ENCODE results near the gene MTTP. TPM values are rescaled to one million over a fixed set of nuclear protein-coding genes. Genes with fewer than 3 reads are reported as not detected.
"Not testable (repeated sequence)": the region's sequence is repeated elsewhere in the genome, so short reads cannot be mapped to it uniquely, and the experiment has no call there.

The MTTP gene
- 10 to 100 TPM in 2 of 3 donors, 1 to 10 TPM in 1; 9.7 to 14.3 (median 14.2) TPM for polyA plus RNA-seq (ENCODE audit: insufficient read length in 3 of 3)
- long read RNA-seq, donor 1, full-length matches to known transcripts, result 3 of 3 reads
- long read RNA-seq, donor 1, partial matches to known transcripts, result 0 of 3 reads
- long read RNA-seq, donor 1, other reads (novel, unspliced or antisense), result 0 of 3 reads
- long read RNA-seq, donor 2, partial matches to known transcripts, result 0 of 3 reads
- long read RNA-seq, donor 2, other reads (novel, unspliced or antisense), result 0 of 3 reads
- long read RNA-seq, donor 3, full-length matches to known transcripts, result 1 of 1 reads
- long read RNA-seq, donor 3, partial matches to known transcripts, result 0 of 1 reads
- long read RNA-seq, donor 3, other reads (novel, unspliced or antisense), result 0 of 1 reads
- long read RNA-seq, donor 4, full-length matches to known transcripts, result 1 of 1 reads
- long read RNA-seq, donor 4, partial matches to known transcripts, result 0 of 1 reads
- long read RNA-seq, donor 4, other reads (novel, unspliced or antisense), result 0 of 1 reads
- long read RNA-seq, donor 5, result 0 reads
- long read RNA-seq, donor 6, full-length matches to known transcripts, result 3 of 3 reads
- long read RNA-seq, donor 6, partial matches to known transcripts, result 0 of 3 reads
- long read RNA-seq, donor 6, other reads (novel, unspliced or antisense), result 0 of 3 reads
- long read RNA-seq, donor 7, full-length matches to known transcripts, result 2 of 2 reads
- long read RNA-seq, donor 7, partial matches to known transcripts, result 0 of 2 reads
- long read RNA-seq, donor 7, other reads (novel, unspliced or antisense), result 0 of 2 reads
- long read RNA-seq, donor 8, result 0 reads
- long read RNA-seq, donor 9, full-length matches to known transcripts, result 7 of 7 reads
- long read RNA-seq, donor 9, partial matches to known transcripts, result 0 of 7 reads
- long read RNA-seq, donor 9, other reads (novel, unspliced or antisense), result 0 of 7 reads
- long read RNA-seq, donor 10, partial matches to known transcripts, result 0 of 3 reads
- long read RNA-seq, donor 10, other reads (novel, unspliced or antisense), result 0 of 3 reads
- long read RNA-seq, donor 11, result 0 reads
- long read RNA-seq, donor 12, full-length matches to known transcripts, result 5 of 5 reads
- long read RNA-seq, donor 12, partial matches to known transcripts, result 0 of 5 reads
- long read RNA-seq, donor 12, other reads (novel, unspliced or antisense), result 0 of 5 reads
- long read RNA-seq, donor 13, result 0 reads
- long read RNA-seq, donor 14, full-length matches to known transcripts, result 3 of 3 reads
- long read RNA-seq, donor 14, partial matches to known transcripts, result 0 of 3 reads
- long read RNA-seq, donor 14, other reads (novel, unspliced or antisense), result 0 of 3 reads
- long read RNA-seq, donor 15, full-length matches to known transcripts, result 23 of 23 reads
- long read RNA-seq, donor 15, partial matches to known transcripts, result 0 of 23 reads
- long read RNA-seq, donor 15, other reads (novel, unspliced or antisense), result 0 of 23 reads
- long read RNA-seq, donor 16, partial matches to known transcripts, result 0 of 1 reads
- long read RNA-seq, donor 16, other reads (novel, unspliced or antisense), result 0 of 1 reads

DNA sequence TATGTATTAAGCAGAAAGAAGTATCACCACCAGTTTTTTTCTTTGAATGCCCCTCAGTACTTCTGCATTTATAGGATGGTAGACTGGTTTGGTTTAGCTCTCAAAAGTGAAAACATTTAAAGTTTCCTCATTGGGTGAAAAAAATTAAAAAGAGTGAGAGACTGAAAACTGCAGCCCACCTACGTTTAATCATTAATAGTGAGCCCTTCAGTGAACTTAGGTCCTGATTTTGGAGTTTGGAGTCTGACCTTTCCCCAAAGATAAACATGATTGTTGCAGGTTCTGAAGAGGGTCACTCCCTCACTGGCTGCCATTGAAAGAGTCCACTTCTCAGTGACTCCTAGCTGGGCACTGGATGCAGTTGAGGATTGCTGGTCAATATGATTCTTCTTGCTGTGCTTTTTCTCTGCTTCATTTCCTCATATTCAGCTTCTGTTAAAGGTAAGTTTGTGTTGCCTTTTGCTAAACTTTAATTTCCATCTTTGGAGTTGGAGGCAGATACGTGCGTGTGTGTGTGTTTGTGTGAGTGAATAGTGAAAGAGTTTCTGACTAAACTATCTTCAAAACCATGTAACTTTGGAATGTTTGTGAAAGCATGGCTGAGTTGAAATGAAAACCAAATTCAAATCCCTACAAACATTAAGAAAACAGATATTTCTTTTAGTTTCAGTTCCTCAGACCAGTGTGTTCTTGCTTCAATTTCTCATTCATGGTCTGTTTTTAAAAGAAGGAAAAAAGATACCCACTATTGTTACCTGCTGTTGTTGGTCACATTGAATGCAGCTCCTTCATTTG is at the start of gene MTTP:
MTTP (plus strand) TSS at position 295 of the 795 bp plus-strand sequence; CDS start at position 381, 86 bp downstream.
- DNase-seq, result no peak

GRCh38 chr4:99529228-99529627 is 45.4 kb upstream of the MTTP start:
- no peak for DNase-seq

DNA sequence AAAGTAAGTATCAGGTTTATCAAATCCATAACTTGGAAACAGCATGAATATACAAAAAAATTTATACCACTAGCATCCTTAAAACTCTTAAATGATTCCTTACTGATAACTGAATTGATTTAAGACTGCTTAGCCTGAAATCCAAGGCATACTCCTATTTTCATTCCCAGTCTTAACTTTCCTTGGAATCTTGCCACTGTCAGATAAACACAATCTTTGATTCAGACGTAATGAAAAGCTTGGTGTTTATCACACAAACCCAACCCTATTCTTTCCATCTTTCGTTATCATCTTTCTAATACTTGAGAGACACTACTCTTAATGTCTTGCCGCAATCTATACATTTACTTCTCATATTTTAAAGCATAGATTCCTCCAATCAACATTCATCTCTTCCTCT is 44.7 kb upstream of the MTTP start:
- DNase-seq, result no peak

DNA sequence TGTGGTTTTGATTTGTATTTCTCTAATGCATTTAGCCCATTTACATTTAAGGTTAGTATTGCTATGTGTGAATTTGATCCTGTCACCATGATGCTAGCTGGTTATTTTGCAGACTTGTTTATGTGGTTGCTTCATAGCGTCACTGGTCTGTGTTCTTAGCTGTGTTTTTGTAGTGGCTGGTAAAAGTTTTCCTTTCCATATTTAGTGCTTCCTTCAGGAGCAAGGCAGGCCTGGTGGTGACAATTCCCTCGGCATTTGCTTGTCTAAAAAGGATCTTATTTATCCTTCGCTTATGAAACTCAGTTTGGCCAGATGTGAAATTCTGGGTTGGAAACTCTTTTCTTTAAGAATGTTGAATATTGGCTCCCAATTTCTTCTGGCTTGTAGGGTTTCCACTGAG is 39.9 kb upstream of the MTTP start:
- DNase-seq, result not testable (repeated sequence)

- DNase-seq, result no peak
Measured at GRCh38 chr4:99536271-99536670, 38.4 kb upstream of the MTTP start.

DNA sequence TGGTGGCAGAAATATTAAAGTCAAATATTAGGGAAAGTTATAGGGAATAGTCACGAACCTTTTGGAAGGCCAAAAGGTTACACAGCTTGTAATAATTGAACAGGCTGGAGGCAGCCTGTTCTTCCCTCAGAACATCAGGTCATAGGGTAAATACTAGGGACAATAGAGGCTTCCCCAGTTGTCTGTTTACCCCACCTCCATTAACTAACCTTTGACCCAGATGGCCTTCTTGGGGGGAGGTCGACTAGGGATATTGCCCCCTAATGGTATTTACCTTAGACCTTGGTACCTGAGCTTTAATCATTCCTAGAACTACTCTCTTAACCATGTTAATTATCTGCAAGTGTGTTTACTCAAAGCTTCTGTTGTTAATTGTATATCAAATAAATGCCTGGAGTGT is 37.8 kb upstream of the MTTP start:
- no peak for DNase-seq

DNA sequence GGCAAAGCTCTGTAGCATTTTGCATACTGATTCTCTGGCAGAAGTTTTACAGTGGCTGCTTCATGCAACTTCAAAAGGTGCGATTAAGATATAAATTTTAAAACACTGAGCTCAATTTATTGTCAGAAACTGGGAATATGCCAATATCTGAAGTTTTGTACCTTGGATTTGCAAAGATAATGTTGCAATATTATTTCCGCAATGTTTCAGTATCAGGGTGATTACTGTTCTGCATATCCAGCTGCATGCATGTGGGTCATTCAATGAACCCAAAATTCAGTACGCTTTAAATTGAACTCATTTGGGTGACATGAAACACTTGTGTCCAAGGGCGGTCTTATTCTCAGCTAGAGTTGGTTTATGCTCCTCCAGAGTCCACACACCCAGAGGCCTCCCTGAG is 37.0 kb upstream of the MTTP start:
- no peak for DNase-seq

DNA sequence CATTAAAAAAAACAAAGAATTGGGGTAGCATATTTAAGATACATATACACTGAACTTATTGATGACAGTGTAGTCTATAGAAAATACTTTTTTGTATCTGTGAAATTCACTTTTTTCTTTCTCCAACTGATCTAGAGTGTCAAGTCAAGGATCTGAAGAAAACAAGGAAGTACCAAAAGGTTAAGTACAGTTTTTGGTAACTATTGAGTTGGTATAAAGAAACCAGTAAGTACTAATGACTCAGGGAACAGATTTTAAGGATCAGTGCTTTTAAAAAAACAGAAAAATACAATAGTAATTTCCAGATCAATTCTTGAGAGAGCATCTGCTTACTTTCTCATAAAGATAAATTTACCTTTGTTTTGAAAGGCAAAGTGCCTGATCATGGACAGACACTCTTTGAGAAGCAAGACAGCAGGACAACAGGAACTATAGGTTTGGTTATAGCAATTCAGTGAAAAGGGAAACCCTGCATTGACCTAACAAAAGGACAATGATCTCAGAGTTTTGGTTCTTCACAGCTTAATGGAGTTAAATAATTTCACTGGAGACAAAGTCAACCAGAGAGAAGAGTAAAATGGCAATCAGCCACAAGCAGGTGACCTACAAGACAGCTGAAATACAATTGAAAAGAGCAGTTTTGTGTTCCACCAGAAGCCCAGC is 34.2 kb upstream of the MTTP start:
- DNase-seq, result no peak

GRCh38 chr4:99552872-99553271 is 21.8 kb upstream of the MTTP start:
- no peak for DNase-seq

DNA sequence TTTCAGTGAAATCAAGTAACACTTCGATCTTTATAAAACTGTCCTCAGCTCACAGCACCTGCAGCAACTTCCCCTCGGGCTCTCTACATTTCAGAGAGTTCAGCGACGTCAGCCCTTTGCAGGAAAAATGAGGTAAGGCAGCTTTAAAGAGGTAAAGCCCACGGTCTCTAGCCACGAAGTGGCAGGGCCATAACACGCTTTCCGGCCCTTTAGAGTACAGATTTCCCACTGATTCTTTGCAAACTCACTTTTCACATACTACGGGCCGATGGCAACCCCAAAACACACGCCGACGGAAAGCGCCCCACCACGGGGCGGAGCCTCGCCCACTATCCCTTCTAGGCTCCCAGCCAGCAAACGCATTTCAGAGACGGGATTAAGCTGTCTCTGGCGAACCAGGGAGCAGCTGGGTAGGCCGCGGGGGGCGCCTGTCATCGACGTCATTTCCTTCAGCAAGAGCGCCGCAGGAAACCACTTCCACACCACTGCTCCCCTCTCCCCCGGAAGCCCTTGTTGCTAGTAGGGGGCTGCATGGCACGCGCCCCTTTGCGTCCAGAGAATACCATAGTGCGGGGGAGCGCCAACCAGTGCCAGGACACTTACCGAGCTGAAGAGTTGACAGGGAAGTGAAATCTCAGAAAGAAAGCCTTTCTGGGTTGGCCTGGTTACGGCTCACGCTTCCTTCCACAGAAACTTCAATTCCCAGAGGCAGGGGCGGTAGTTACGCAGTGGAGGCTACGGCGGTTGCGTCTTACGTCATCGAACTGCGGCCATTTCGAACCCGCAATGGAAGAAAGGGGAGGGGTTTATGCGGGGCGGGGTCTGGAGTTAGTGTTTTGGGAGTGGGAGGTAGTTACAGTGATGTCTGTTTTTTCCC is 11.1 kb upstream of the MTTP start, which contains the start of gene TRMT10A:
TRMT10A (minus strand) TSS at position 730 of the 877 bp plus-strand sequence. CDS start 4,701 bp downstream, outside the sequence.
- DNase-seq, result peak; percentile 98

DNA sequence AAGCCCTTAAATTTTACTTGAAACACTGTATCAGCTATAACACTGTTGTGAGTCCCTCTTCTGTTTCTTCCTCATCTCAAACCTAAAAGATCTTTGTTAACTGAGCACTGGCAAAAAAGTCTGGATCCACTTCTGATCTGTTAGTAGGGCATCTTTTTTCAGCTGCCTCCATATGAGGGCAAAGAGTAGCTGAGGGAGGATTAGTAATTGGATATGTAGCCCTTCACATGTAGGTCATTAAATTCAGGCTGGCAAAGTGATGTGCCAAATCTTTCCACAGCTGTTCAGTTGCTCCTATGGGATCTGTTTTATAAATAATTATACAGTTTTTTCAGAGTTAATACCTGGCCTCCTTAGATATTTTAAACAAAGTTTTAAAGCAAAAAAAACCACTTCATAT is 9.7 kb upstream of the MTTP start:
- no peak for DNase-seq

GRCh38 chr4:99571883-99572282 is 2.7 kb upstream of the MTTP start:
- no peak for DNase-seq

DNA sequence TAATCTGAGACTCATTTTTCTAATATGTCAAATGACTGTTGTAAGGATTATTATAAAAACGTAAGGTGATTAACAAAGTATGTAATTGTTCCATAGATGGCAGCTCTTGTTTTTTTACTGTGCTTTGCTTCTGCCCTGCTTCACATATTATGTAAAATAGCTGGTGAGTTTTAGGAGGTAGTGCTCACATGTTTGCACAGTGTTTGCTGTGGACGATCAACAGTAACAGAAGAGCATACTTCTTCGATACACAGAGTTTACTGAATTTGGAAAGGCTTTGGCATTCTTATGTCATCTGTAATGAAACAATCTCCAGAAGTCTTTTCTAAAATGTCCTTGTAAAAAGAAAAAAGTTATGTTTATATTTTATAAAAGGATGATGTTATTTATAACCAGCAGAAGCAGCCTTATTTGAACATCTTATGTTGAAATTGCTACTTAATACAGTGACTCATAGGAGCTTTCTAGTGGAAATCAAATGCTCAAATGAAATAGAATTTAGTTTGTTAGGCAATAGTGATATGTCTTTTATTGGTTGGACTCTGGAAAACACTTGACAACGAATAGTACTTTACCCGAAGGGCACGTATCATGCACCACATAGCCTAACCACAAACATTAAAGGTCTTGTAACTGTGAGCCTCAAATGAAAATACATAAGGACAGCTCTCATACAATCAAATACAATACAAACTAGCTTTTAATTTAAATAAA is 1.9 kb upstream of the MTTP start:
- DNase-seq, result no peak

- no peak for DNase-seq
Measured at GRCh38 chr4:99573735-99574368, 772 bp upstream of the MTTP start.

- no peak for DNase-seq
Measured at GRCh38 chr4:99578714-99579113, 4.1 kb downstream of the MTTP start.

GRCh38 chr4:99585516-99585915 is 10.9 kb downstream of the MTTP start:
- no peak for DNase-seq

DNA sequence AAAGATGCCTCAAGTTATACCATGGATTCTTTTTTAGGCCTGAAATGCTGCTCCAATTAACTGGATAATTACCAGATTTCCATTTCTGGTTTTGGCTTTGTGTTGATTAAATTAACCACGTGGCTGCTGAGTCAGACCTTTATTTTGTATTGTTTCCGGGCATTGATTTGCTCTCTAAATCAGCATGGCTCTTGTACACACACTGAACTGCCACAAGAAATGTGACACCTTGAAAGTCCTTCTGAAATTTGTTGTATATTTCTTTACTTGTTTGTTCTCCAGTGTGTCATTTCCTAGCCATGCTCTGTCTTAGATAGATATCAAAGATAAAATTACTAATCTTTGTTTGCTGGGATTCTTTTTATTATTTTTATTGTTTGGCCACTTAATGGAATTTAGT is 11.7 kb downstream of the MTTP start:
- DNase-seq, result no peak

DNA sequence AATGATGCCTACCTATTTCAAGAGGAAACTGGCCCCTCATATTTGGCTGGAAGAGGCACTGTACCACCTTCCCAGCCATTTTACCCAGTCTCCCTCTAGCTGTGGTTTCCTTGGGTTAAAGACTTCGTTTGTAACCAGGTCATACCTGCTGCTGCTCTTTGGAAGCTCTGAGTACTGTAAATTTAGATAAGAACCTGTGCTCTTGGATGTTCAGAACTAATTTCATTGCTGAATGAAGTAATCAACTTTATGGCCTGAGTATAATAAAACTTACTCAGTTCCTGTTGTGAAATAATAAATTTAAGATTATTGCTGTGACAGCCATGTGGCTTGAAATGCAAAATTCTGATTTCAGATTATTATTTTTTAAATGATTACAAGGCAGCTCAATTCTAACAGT is 12.2 kb downstream of the MTTP start:
- DNase-seq, result no peak
